Esophagus (tissue), 2 donors: ENCODE measurements around the gene HPCAL1. TPM values are rescaled to one million over a fixed set of nuclear protein-coding genes. Genes with fewer than 3 reads are reported as not detected.

Source experiments
- H3K27ac ChIP-seq, 2 donors: one replicate each; pipeline ENCODE4 v1.5.1; 2013; ENCODE audit warnings: low read depth in 2 of 2, mild to moderate bottlenecking in 2 of 2, inconsistent platforms in 1 of 2, low read length in 1 of 2, moderate library complexity in 1 of 2
- H3K27me3 ChIP-seq, 2 donors: one replicate each; pipeline ENCODE4 v1.6.1; 2013; ENCODE audit warnings: low read length in 2 of 2, control low read depth in 1 of 2, mild to moderate bottlenecking in 1 of 2; ENCODE audit not compliant: insufficient read depth in 2 of 2, control insufficient read depth in 1 of 2
- H3K36me3 ChIP-seq, 2 donors: one replicate each; pipeline ENCODE4 v1.6.1; 2013; ENCODE audit warnings: low read length in 1 of 2; ENCODE audit not compliant: control insufficient read depth in 2 of 2, insufficient read depth in 2 of 2
- H3K4me1 ChIP-seq, 2 donors: one replicate each; pipeline ENCODE4 v1.6.1; 2013; ENCODE audit warnings: low read length in 1 of 2; ENCODE audit not compliant: control insufficient read depth in 2 of 2, insufficient read depth in 2 of 2
- H3K4me3 ChIP-seq, 2 donors: one replicate each; pipeline ENCODE4 v1.5.1; 2013; ENCODE audit warnings: low read length in 2 of 2, mild to moderate bottlenecking in 2 of 2, low read depth in 1 of 2, moderate library complexity in 1 of 2
- H3K9me3 ChIP-seq, 2 donors: one replicate each; pipeline ENCODE4 v1.6.1; 2013; ENCODE audit warnings: mild to moderate bottlenecking in 2 of 2, low read depth in 1 of 2, low read length in 1 of 2, moderate library complexity in 1 of 2; ENCODE audit not compliant: control insufficient read depth in 2 of 2, insufficient read depth in 1 of 2
- WGBS, 2 donors: extraction: QIAGEN DNeasy Blood & Tissue Kit; methylation state at CpG; one replicate each; pipeline ENCODE4 v1.1.7; 2013; 5-methylcytosine and 5-hydroxymethylcytosine counted together
- polyA plus RNA-seq, 2 donors: library from polyadenylated mRNA; stranded (reverse); fragments of 200-250 nt; gene quantifications; one replicate each; pipeline ENCODE4 v1.2.3, GENCODE V29; 2013
- donor health status: healthy with polysubstance abuse.
- donor health status: Bipolar disorder and iron deficiency.

The HPCAL1 gene
- polyA plus RNA-seq, 2 donors: 6.2 to 13.2 TPM

DNA sequence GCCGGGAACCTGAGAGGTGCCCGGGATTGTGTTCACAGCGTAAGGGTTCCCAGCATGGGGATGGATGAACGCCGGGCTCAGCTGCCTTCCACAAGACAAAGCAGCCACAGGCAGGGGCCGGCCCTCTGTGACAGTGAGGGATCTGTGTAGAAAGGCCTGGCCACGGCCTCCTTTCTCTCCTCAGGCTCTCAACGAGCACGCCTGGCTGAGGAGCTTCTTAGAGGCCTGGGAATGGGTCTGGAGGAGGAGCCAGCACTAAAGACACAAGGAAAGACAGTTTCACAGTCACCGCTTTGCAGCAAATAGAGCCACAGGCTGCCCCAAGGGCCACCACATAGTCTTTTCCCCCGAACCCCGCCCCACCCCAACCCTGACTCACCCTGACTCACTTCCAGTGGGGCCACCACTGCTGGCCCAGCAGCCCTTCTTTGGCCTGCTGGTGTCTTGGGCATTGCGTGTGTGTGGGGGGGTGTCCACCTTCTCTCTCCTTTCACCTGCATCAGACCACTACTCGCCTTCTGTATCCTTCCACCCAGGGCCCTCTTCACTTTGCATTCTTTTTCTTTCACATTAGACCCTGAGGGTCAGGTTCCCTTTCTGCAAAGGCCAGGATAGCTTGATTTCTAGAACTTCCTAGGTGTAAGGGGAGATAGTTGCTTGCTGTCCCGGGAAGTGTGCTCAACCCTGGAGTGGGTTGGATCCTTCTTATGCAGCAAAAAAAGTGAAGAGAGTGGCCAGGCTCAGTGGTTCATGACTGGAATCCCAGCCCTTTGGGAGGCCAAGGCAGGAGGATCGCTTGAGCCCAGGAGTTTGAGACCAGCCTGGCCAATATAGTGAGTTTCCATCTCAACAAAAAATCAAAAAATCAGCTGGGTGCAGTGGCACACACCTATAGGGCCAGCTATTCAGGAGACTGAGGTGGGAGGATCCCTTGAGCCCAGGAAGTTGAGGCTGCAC, 19.3 kb upstream of the HPCAL1 start:
- Histone ChIP-seq H3K4me3 (no peak overlapping the region), H3K36me3 (no peaks in the 10 kb centered on the region), H3K27me3 (no peaks in the 10 kb centered on the region), H3K27ac (no peak overlapping the region), H3K9me3 (no peaks in the 10 kb centered on the region), H3K4me1 (peaks cover 9 to 11% of the 10 kb centered on the region in 2 donors)
- 76 to 81% methylated on average over 16 of the region's 16 CpGs for WGBS, 2 donors

DNA sequence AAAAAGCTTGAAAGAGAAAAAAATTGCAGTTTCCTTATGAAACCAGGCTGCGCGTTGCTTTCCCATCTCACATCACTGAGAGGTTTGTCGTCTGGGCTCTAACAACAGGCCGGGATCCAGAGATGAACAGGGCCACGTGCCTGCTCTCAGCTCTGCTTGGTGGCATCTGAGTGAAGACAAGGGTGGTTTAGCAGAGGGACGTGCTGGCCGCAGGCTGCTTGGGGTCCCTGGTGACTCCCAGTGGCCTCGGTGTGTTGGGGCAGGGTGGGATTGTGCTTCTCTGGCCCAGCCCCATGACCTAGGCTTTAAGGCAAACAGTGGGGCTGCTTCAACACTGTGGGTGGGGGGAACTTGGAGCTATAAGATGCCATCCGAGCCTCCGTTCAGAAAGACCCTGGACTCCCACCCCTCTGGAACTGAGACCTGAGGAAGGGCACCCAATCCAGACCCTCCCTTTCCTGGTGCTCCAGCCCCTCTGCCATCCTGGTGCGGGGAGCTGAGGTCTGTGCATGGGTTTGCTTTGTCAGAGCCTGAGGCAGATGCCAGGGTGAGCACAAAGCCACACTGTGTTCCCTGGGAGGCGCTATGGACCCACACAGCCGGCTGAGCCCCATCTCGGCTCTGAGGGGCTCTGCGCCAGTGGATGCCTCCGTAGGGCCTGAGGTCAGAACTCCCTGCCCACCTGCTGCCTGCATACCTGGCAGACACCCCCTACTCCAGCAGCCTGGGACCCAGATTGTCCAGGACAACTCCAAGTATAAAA, 18.4 kb upstream of the HPCAL1 start:
- Histone ChIP-seq H3K27ac (no peak overlapping the region), H3K27me3 (no peaks in the 10 kb centered on the region), H3K36me3 (no peaks in the 10 kb centered on the region), H3K4me1 (peaks cover 9 to 11% of the 10 kb centered on the region in 2 donors), H3K4me3 (no peak overlapping the region), H3K9me3 (no peaks in the 10 kb centered on the region)
- WGBS, 2 donors: 94 to 95% methylated on average over 16 of the region's 16 CpGs

DNA sequence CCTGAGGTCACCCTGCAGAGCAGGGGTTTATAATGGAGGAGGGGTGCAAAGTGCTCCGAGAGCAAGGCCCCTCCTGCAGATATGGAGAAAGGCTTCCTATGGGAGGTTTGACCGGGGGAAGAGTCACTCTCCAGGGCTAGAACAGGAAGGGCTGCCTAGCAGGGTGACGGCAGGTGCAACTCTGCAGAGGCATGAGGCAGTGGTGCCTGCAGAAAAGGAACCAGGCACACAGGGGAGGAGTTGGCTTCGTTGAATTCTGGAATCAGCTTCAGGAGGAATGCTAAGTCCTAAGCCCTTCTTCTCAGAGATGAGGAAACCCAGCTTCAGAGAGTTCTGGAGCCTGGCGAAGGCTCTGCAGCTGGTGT, 17.5 kb upstream of the HPCAL1 start:
- 55 to 62% methylated on average over 5 of the region's 5 CpGs for WGBS, 2 donors
- Histone ChIP-seq H3K9me3 (no peaks in the 10 kb centered on the region), H3K27ac (no peak overlapping the region), H3K4me3 (no peak overlapping the region), H3K27me3 (no peaks in the 10 kb centered on the region), H3K36me3 (no peaks in the 10 kb centered on the region), H3K4me1 (peaks cover 9 to 11% of the 10 kb centered on the region in 2 donors)

DNA sequence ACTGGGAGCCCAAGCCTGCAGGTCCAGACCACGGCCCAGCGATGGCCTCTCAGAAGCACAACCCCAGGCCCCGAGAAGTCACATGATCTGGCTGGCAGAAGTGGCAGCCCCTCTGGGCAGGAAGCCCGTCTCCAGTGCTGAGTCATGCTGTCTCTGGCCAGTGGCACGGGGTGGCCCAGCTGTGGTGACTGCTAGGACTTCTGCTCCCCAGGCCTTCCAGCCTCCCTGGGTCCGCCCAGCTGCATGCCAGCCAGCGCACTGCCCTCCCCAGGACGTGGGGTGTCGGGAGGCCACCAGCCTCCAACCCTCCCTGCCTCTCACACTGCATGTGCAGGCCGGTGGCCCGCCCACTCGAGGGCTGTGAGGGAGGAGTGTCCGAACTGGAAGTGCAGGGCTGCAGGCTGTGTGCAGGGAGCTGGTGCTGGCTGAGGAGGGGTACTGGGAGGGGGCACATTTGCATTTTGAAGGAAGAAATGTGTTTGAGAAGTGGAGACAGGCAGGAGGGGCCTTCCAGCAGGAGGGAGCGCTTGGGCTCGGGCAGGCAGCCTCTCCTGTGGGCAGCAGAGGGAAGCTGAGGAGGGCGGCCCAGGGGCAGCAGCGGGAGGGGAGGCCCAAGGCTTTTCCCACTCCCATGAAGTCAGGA, 17.0 kb upstream of the HPCAL1 start:
- Histone ChIP-seq H3K27ac (no peak overlapping the region), H3K4me1 (peaks cover 9 to 11% of the 10 kb centered on the region in 2 donors), H3K4me3 (no peak overlapping the region), H3K27me3 (no peaks in the 10 kb centered on the region), H3K9me3 (no peaks in the 10 kb centered on the region), H3K36me3 (no peaks in the 10 kb centered on the region)
- WGBS, 2 donors: 50 to 51% methylated on average over 17 of the region's 17 CpGs

DNA sequence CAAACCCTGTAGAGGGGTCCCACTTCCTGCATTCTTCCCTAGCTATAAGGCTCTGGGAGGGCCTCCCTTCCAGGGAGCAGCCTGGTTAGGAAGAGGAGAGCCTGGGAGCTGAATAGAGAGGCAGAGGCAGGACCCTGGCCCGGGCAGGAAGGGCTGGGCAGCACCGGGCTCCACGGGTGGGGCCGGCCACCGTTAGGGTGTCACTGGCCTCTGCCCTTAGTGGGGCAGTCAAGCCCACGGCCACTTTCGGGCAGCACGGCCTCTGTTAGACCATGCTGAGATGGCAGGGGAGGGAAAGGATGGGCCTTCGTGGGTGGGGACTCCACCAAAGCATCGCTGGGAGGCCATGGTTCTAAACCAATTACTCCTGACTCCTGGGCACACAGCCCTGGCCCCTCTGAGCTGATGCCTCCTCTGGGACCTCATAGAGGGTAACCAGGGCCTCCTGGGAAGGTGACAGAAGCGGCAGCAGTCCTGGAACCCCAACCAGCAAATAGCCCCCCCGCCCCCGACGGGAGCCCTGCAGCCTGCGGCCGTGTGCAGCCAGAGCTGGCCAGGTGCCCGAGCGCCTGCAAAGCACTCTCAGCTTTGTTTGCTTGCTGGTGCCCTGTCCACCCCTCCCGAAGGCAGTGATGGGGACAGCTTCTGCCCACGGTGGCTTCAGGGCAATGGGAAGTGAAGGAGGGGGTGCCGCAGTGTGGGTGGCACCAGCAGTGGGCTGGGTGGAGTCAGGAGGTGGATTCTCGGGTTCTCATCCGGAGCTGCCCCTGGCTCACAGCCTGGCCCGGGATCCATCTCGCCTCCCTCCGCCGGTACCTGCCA, 16.3 kb upstream of the HPCAL1 start:
- Histone ChIP-seq H3K4me1 (peaks cover 9 to 11% of the 10 kb centered on the region in 2 donors), H3K9me3 (no peaks in the 10 kb centered on the region), H3K36me3 (no peaks in the 10 kb centered on the region), H3K4me3 (no peak overlapping the region), H3K27me3 (no peaks in the 10 kb centered on the region), H3K27ac (no peak overlapping the region)
- WGBS, 2 donors: 51 to 54% methylated on average over 26 to 27 of the region's 27 CpGs

DNA sequence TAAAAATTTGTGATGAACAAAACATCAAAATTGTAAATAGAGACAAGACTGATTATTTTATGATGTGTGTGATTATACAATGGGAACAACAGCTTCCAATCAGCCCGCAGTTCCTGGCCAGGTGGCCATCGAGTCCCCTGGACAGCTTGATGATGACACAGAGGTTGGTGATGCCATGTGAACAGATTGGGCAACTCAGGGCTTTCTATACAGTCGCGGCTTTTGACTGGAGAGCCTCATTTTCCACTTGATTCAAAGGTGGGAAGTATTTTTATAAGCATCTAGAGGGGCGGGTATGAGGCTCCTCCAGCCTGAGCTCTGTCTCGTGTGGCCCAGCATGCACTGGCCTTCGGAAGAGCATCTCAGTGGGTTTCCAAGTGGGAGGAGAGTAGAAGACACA, 14.9 kb upstream of the HPCAL1 start:
- no peak overlapping the region for H3K4me3 ChIP-seq
- WGBS, 2 donors: 89 to 90% methylated on average over 7 of the region's 7 CpGs
- no peaks in the 10 kb centered on the region for H3K27me3 ChIP-seq
- H3K4me1 ChIP-seq: peaks cover 9 to 11% of the 10 kb centered on the region in 2 donors
- H3K36me3 ChIP-seq: no peaks in the 10 kb centered on the region
- no peak overlapping the region for H3K27ac ChIP-seq
- H3K9me3 ChIP-seq: no peaks in the 10 kb centered on the region

DNA sequence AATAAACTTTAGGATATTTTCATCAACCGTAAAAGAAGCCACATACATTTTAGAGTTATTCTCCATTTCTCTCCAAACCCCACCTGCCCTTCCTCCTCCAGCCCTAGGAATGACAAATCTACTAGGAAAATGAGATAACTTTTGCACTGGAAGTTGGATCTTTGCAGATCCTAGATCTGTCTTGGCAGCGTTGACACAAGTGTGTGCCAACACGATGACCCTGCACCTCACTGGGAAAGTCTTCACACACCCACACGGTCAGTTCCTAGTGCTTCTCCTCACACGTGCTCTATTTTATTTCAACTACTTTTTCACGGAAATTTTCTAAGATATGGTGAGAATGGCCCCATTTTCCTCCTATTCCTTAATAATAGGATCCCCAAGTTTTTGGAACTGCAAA, 14.1 kb upstream of the HPCAL1 start:
- peaks cover 7 to 9% of the 10 kb centered on the region in 2 donors for H3K4me1 ChIP-seq
- no peaks in the 10 kb centered on the region for H3K9me3 ChIP-seq
- no peak overlapping the region for H3K4me3 ChIP-seq
- H3K36me3 ChIP-seq: no peaks in the 10 kb centered on the region
- no peak overlapping the region for H3K27ac ChIP-seq
- 85 to 87% methylated on average over 6 of the region's 6 CpGs for WGBS, 2 donors
- no peaks in the 10 kb centered on the region for H3K27me3 ChIP-seq

DNA sequence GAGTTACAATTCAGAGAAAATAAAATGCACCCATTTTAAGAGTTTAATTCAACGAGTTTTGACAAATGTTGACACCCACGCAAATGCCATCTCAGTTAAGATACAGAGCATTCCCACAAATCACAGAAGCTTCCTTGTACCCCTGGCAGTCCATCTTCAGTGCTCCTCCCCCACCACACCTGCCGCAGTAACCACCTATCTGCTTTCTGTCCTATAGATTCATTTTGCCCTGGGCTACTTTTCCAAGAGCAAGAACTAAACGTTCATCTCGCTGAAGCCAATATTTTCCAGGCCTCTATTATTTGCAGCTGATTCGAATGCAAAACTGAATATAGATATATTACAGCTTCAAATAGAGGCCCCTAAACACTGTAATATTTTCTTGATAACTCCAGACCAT, 13.4 kb upstream of the HPCAL1 start:
- Histone ChIP-seq H3K27ac (no peak overlapping the region), H3K36me3 (no peaks in the 10 kb centered on the region), H3K27me3 (no peaks in the 10 kb centered on the region), H3K4me3 (no peak overlapping the region), H3K9me3 (no peaks in the 10 kb centered on the region), H3K4me1 (peaks cover 7 to 9% of the 10 kb centered on the region in 2 donors)
- WGBS, 2 donors: 82 to 83% methylated on average over 6 of the region's 6 CpGs

DNA sequence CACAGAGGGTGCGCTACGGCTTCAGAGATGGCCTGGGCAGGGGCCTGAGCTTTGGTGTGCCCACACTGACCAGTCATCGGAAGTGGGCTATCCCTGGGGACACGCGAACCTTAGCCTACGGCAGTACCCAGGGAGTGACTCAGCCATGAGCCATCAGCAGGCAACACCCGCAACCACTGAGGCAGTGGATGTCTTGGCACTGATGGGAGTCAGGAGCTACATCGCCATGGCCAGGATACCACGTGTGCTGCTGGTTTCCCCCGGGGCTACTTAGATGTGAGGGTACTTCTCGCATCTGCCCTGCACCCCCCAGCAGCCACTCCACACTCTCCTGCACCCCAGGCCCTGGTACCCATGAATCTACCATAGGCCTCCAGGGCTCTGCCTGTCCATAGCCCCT, 12.8 kb upstream of the HPCAL1 start:
- no peaks in the 10 kb centered on the region for H3K9me3 ChIP-seq
- H3K27me3 ChIP-seq: no peaks in the 10 kb centered on the region
- H3K36me3 ChIP-seq: no peaks in the 10 kb centered on the region
- WGBS, 2 donors: 71 to 83% methylated on average over 11 of the region's 11 CpGs
- H3K27ac ChIP-seq: no peak overlapping the region
- no peak overlapping the region for H3K4me3 ChIP-seq
- H3K4me1 ChIP-seq: peaks cover 7 to 9% of the 10 kb centered on the region in 2 donors
